Loucy (cell line): ENCODE results near the gene SMIM35.

Source experiments
- EZH2phosphoT487 ChIP-seq: fragments of 200-600 bp; IDR thresholded peaks from 2 replicates; pipeline ENCODE4 v1.6.1; 2018; ENCODE audit warnings: antibody characterized with exemption, mild to moderate bottlenecking, moderate library complexity, borderline replicate concordance
- TF ChIP-seq, protein P1 (sequence below): fragments of 200-600 bp; sonication (generic); conservative IDR thresholded peaks from 2 replicates; pipeline ENCODE4 v1.5.1; 2014; ENCODE audit warnings: mild to moderate bottlenecking, antibody characterized with exemption, low read length

- TF ChIP-seq, protein P1, sequence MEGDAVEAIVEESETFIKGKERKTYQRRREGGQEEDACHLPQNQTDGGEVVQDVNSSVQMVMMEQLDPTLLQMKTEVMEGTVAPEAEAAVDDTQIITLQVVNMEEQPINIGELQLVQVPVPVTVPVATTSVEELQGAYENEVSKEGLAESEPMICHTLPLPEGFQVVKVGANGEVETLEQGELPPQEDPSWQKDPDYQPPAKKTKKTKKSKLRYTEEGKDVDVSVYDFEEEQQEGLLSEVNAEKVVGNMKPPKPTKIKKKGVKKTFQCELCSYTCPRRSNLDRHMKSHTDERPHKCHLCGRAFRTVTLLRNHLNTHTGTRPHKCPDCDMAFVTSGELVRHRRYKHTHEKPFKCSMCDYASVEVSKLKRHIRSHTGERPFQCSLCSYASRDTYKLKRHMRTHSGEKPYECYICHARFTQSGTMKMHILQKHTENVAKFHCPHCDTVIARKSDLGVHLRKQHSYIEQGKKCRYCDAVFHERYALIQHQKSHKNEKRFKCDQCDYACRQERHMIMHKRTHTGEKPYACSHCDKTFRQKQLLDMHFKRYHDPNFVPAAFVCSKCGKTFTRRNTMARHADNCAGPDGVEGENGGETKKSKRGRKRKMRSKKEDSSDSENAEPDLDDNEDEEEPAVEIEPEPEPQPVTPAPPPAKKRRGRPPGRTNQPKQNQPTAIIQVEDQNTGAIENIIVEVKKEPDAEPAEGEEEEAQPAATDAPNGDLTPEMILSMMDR: no peak
- no peak for TF ChIP-seq EZH2phosphoT487
Measured at GRCh38 chr11:118081241-118081958, 5.4 kb downstream of the SMIM35 start.
